GM12872 (cell line): ENCODE results near the gene VSIG8.

Experiments
- TF ChIP-seq, protein P1 (sequence below): IDR thresholded peaks from 3 replicates; pipeline ENCODE4 v1.5.1; 2011; ENCODE audit warnings: low read depth, mild to moderate bottlenecking, low read length, moderate library complexity; ENCODE audit not compliant: insufficient read depth

VSIG8 gene

DNA sequence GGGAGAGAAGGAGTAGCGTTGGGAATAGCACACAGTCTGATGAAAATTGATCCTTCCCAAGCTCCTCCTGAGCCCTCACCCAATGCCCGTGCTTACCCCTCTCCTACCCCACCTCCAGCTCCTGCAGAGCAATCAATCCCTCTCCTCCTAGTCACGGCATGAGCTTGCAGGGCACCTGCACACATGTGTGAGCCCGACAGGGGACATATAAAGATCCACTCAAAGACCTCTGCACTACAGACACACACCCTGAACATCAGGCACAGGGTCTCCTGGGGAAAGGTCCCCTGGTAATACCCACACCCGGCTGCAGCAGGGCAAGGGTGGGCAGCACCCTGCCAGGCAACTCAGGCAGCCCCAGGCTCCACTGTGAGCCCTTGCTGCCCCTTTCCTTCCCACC, 426 bp downstream of the VSIG8 start:
- TF ChIP-seq, protein P1, sequence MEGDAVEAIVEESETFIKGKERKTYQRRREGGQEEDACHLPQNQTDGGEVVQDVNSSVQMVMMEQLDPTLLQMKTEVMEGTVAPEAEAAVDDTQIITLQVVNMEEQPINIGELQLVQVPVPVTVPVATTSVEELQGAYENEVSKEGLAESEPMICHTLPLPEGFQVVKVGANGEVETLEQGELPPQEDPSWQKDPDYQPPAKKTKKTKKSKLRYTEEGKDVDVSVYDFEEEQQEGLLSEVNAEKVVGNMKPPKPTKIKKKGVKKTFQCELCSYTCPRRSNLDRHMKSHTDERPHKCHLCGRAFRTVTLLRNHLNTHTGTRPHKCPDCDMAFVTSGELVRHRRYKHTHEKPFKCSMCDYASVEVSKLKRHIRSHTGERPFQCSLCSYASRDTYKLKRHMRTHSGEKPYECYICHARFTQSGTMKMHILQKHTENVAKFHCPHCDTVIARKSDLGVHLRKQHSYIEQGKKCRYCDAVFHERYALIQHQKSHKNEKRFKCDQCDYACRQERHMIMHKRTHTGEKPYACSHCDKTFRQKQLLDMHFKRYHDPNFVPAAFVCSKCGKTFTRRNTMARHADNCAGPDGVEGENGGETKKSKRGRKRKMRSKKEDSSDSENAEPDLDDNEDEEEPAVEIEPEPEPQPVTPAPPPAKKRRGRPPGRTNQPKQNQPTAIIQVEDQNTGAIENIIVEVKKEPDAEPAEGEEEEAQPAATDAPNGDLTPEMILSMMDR: no peak

GRCh38 chr1:159861218-159861617, 1.2 kb downstream of the VSIG8 start:
- TF ChIP-seq, protein P1: no peak

GRCh38 chr1:159860456-159860855, 2.0 kb downstream of the VSIG8 start:
- TF ChIP-seq, protein P1: no peak

DNA sequence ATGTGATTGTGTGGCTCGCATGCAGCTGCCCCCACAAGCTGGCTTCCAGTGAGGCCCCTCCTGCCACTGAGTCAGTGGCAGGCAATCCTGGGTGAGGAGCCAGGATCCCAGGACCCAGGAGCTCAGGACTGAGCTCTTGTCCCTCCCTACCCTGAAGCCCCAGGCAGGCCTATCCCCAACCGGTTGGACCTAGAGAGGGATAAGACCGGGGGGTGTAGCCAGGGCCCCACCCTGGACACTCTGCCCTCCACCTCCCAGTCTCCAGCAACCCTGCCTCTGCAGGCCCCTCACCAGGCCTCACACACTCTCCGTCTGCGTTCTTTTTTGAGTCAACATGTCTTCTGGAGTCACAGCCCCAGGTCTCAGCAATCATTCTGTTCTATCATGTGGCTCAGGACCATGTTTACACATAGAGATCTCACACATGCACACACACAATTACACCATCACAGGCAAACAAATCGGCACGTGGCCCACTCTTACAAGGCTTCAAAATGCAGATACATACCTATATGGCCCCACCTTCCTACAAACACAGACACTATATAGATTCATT, 2.6 kb downstream of the VSIG8 start:
- TF ChIP-seq, protein P1: no peak

DNA sequence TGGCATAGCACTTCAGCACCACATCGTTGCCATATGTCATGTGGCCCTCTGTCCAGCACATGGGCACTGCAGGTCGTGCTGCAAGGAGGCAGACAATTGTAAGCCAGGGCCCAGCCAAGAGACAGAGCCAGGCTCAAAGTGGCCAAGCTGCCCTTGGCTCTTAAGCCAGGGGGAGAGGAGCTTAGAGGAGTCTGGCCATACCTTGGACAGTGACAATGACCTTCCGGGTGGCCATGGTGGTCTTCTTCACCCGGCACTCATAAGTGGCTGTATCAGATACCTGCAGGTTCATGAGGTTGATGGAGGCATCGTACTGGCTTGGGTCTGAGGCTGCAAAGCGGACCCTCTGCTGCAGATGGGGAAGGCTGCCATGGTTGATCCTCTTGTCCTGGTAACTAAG, 4.6 kb downstream of the VSIG8 start:
- TF ChIP-seq, protein P1: no peak

- TF ChIP-seq, protein P1: no peak
Observed at GRCh38 chr1:159856576-159856975, 5.9 kb downstream of the VSIG8 start.

DNA sequence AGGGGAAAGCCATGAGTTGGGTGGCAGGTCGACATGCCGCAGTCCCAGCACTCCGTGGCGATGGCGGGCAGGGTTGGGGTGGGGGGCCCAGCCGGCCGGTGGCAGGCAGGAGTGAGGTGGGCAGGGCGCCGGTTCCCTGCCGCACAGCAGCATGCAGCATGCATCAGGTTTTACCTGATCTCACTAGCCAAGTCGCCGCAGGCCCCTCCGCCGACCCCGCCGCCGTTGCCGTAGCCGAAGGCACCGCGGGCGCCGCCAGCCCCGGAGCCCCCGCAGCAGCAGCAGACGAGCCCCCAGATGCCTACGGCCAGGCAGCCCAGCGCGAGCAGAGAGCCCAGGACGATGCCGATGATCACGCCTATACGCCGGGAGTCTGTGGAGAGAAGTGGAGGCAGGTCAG, 6.7 kb downstream of the VSIG8 start:
- TF ChIP-seq, protein P1: no peak
